IMR-90 (cell line): ENCODE results near the gene LINGO4. TPM values are rescaled to one million over a fixed set of nuclear protein-coding genes. Genes with fewer than 3 reads are reported as not detected.

ENCODE experiments used
- ATAC-seq: fragments of 200-7000 bp; cut with Tn5 transposase; 2 replicates; pipeline ENCODE4 v1.9.1; 2020; ENCODE audit warnings: low read depth, mild to moderate bottlenecking, moderate library complexity
- BruUV-seq: library from RNA; stranded (reverse); fragments of 400-500 nt; replicated peaks from 2 replicates; lab custom pipeline; 2021; lab: Mats Ljungman, UMichigan
- CTCF ChIA-PET: fragments of 300-600 bp; formaldehyde crosslinking; extraction: SDS; loops from one replicate; lab custom pipeline; 2021; ENCODE audit warnings: antibody characterized with exemption; lab: Yijun Ruan, JAX
- POLR2A ChIA-PET: fragments of 300-600 bp; sonication (Branson Sonifier 250); formaldehyde crosslinking; loops from one replicate; lab custom pipeline; 2022; ENCODE audit warnings: antibody characterized with exemption; ENCODE audit not compliant: unreplicated experiment; lab: Charles Lee
- DNase-seq: peaks from one replicate; pipeline ENCODE4 v3.0.0; 2013
- H2AFZ ChIP-seq: replicated peaks from 2 replicates; pipeline ENCODE3; 2013; ENCODE audit warnings: low read length, mild to moderate bottlenecking; ENCODE audit not compliant: poor library complexity
- H2AK5ac ChIP-seq: 2 replicates; pipeline ENCODE4 v1.6.1; 2013; ENCODE audit warnings: low read depth, low read length, inconsistent platforms
- H2AK9ac ChIP-seq: replicated peaks from 2 replicates; pipeline ENCODE3; 2013; ENCODE audit warnings: mild to moderate bottlenecking, low read depth, low read length, moderate library complexity; ENCODE audit not compliant: poor library complexity
- H2BK120ac ChIP-seq: 2 replicates; pipeline ENCODE4 v1.6.1; 2013; ENCODE audit warnings: low read depth, low read length, inconsistent platforms
- H2BK15ac ChIP-seq: 3 replicates; pipeline ENCODE4 v1.6.1; 2013; ENCODE audit warnings: low read depth, low read length, inconsistent platforms
- H2BK20ac ChIP-seq: 2 replicates; pipeline ENCODE4 v1.6.1; 2013; ENCODE audit warnings: low read depth, mild to moderate bottlenecking, inconsistent platforms, low read length, moderate library complexity
- H2BK5ac ChIP-seq: 2 replicates; pipeline ENCODE4 v1.6.1; 2013; ENCODE audit warnings: mild to moderate bottlenecking, low read depth, low read length, inconsistent platforms; ENCODE audit not compliant: poor library complexity, severe bottlenecking
- H3K14ac ChIP-seq: replicated peaks from 2 replicates; pipeline ENCODE4 v1.6.1; 2013; ENCODE audit warnings: low read depth, low read length, inconsistent platforms
- H3K18ac ChIP-seq: 2 replicates; pipeline ENCODE4 v1.6.1; 2013; ENCODE audit warnings: low read depth, low read length, control low read depth
- H3K23ac ChIP-seq: 2 replicates; pipeline ENCODE4 v1.6.1; 2013; ENCODE audit warnings: low read depth, low read length, inconsistent platforms
- H3K27ac ChIP-seq: 2 replicates; pipeline ENCODE4 v1.5.1; 2013; ENCODE audit warnings: mild to moderate bottlenecking, control low read depth, low read length; ENCODE audit not compliant: insufficient read depth
- H3K27me3 ChIP-seq: 2 replicates; pipeline ENCODE4 v1.6.1; 2013; ENCODE audit warnings: low read length; ENCODE audit not compliant: control insufficient read depth, insufficient read depth
- H3K36me3 ChIP-seq: 2 replicates; pipeline ENCODE4 v1.6.1; 2013; ENCODE audit warnings: low read length, mixed read lengths; ENCODE audit not compliant: control insufficient read depth, insufficient read depth
- H3K4ac ChIP-seq: 2 replicates; pipeline ENCODE4 v1.6.1; 2013; ENCODE audit warnings: low read depth, low read length, inconsistent platforms
- H3K4me1 ChIP-seq: 2 replicates; pipeline ENCODE4 v1.6.1; 2013; ENCODE audit warnings: low read length, mixed read lengths; ENCODE audit not compliant: control insufficient read depth, insufficient read depth
- H3K4me2 ChIP-seq: 2 replicates; pipeline ENCODE4 v1.6.1; 2013; ENCODE audit warnings: low read depth, mild to moderate bottlenecking, control low read depth, low read length, moderate library complexity
- H3K4me3 ChIP-seq: 2 replicates; pipeline ENCODE4 v1.5.1; 2013; ENCODE audit warnings: low read depth, mild to moderate bottlenecking, control low read depth, low read length, moderate library complexity; ENCODE audit not compliant: insufficient read depth
- H3K56ac ChIP-seq: 2 replicates; pipeline ENCODE4 v1.6.1; 2013; ENCODE audit warnings: low read length, inconsistent platforms; ENCODE audit not compliant: insufficient read depth; ENCODE audit errors: extremely low read depth
- H3K79me1 ChIP-seq, 2 experiments: 2 replicates each; pipeline ENCODE4 v1.6.1; 2013; ENCODE audit warnings: low read length in 2 of 2, inconsistent platforms in 1 of 2, low read depth in 1 of 2
- H3K9ac ChIP-seq: 2 replicates; pipeline ENCODE4 v1.6.1; 2013; ENCODE audit warnings: low read depth, low read length, control low read depth
- H3K9me1 ChIP-seq: 2 replicates; pipeline ENCODE4 v1.6.1; 2013; ENCODE audit warnings: low read length, inconsistent platforms; ENCODE audit not compliant: insufficient read depth
- H3K9me3 ChIP-seq: 2 replicates; pipeline ENCODE4 v1.6.1; 2013; ENCODE audit warnings: low read length; ENCODE audit not compliant: control insufficient read depth, insufficient read depth
- H4K20me1 ChIP-seq: 2 replicates; pipeline ENCODE4 v1.6.1; 2013; ENCODE audit warnings: low read length, inconsistent platforms; ENCODE audit not compliant: insufficient read depth
- H4K5ac ChIP-seq: 2 replicates; pipeline ENCODE4 v1.6.1; 2013; ENCODE audit warnings: mild to moderate bottlenecking, low read depth, low read length, control low read depth
- H4K8ac ChIP-seq, 2 experiments: 2 replicates each; pipeline ENCODE4 v1.6.1; 2013; ENCODE audit warnings: low read depth in 2 of 2, low read length in 2 of 2, control low read depth in 1 of 2, inconsistent platforms in 1 of 2
- H4K91ac ChIP-seq: 2 replicates; pipeline ENCODE4 v1.6.1; 2013; ENCODE audit warnings: low read depth, low read length, inconsistent platforms; ENCODE audit not compliant: insufficient read depth
- CEBPB ChIP-seq: IDR thresholded peaks from 2 replicates; pipeline ENCODE4 v1.6.1; 2012; ENCODE audit warnings: low read depth, low read length, improper control_type of control experiment
- CHD1 ChIP-seq: IDR thresholded peaks from 2 replicates; pipeline ENCODE4 v1.6.1; 2012; ENCODE audit warnings: low read depth, low read length, improper control_type of control experiment
- POLR2A ChIP-seq: IDR thresholded peaks from 2 replicates; pipeline ENCODE4 v1.6.1; 2012; ENCODE audit warnings: mild to moderate bottlenecking, low read depth, low read length
- RCOR1 ChIP-seq: IDR thresholded peaks from 2 replicates; pipeline ENCODE4 v1.6.1; 2012; ENCODE audit warnings: mild to moderate bottlenecking, low read length, improper control_type of control experiment; ENCODE audit not compliant: insufficient replicate concordance
- WGBS, 2 experiments: methylation state at CpG; one replicate each; pipeline versions ENCODE4 v1.1.5 to v1.1.7; 2013; ENCODE audit warnings: missing lambda C conversion rate in 2 of 2; ENCODE audit not compliant: insufficient read length in 1 of 2; ENCODE audit errors: extremely low coverage in 2 of 2; 5-methylcytosine and 5-hydroxymethylcytosine counted together
- dilution Hi-C: fragments of 300-500 bp; cut with HindIII; formaldehyde crosslinking; loops from one replicate; pipeline ENCODE4 v1.14.3; 2018; ENCODE audit warnings: low sequenced_read_pairs; ENCODE audit not compliant: unreplicated experiment
- in situ Hi-C: fragments of 300-500 bp; cut with MboI; formaldehyde crosslinking; loops from 3 replicates; pipeline ENCODE4 v1.14.3; 2019; ENCODE audit warnings: low sequenced_read_pairs, inconsistent platforms, mixed read lengths
- intact Hi-C: fragments of 100-400 bp; cut with micrococcal nuclease; formaldehyde crosslinking; loops from 2 replicates; pipeline ENCODE4 v1.10.0; 2022
- polyA plus RNA-seq, 3 experiments: library from polyadenylated mRNA; depleted of rRNA; stranded (reverse); fragments of >200 nt; gene quantifications; 2 replicates each; pipeline ENCODE4 v1.2.3, GENCODE V29; 2012; ENCODE audit warnings: low replicate concordance in 1 of 3
- total RNA-seq: library from RNA; depleted of rRNA; stranded (reverse); fragments of >200 nt; gene quantifications from 2 replicates; pipeline ENCODE4 v1.2.3, GENCODE V29; 2012
- TF ChIP-seq, protein P1 (sequence below): conservative IDR thresholded peaks from 2 replicates; pipeline ENCODE4 v1.5.1; 2012; ENCODE audit warnings: mild to moderate bottlenecking, low read depth, low read length, improper control_type of control experiment

LINGO4 gene
- total and polyA plus RNA-seq, 2 of the 4 experiments (the other 2 are of a cell fraction), result not detected

GRCh38 chr1:151831256-151831591 lies 26.0 kb upstream of the LINGO4 start:
- H3K4me2 ChIP-seq, result no peak overlapping the region
- H3K56ac ChIP-seq, result no peak overlapping the region
- no peaks in the 10 kb centered on the region for H3K9me3 ChIP-seq
- no peak overlapping the region for H2AK5ac ChIP-seq
- H2AK9ac ChIP-seq, result no peak overlapping the region
- H4K5ac ChIP-seq, result no peak overlapping the region
- no peak overlapping the region for H3K18ac ChIP-seq
- intact Hi-C loops, result loop anchor here (10.0 kb wide), 1 partner anchor 286 kb away; the partner anchor contains the start of gene TUFT1
- peaks cover 50% of the 10 kb centered on the region for H3K27me3 ChIP-seq
- no peaks in the 10 kb centered on the region for H4K20me1 ChIP-seq
- H3K9me1 ChIP-seq, result no peaks in the 10 kb centered on the region
- no peaks in the 10 kb centered on the region for H3K79me1 ChIP-seq
- ChIA-PET CTCF (no interaction called here), POLR2A (no interaction called here)
- no peaks in the 10 kb centered on the region for H3K36me3 ChIP-seq
- dilution Hi-C loops, result no loop called here
- H3K4me3 ChIP-seq, result no peak overlapping the region
- H3K23ac ChIP-seq, result no peak overlapping the region
- no peak overlapping the region for H4K91ac ChIP-seq
- TF ChIP-seq CEBPB (no peak), CHD1 (no peak), RCOR1 (no peak), POLR2A (no peak)
- TF ChIP-seq, protein P1, sequence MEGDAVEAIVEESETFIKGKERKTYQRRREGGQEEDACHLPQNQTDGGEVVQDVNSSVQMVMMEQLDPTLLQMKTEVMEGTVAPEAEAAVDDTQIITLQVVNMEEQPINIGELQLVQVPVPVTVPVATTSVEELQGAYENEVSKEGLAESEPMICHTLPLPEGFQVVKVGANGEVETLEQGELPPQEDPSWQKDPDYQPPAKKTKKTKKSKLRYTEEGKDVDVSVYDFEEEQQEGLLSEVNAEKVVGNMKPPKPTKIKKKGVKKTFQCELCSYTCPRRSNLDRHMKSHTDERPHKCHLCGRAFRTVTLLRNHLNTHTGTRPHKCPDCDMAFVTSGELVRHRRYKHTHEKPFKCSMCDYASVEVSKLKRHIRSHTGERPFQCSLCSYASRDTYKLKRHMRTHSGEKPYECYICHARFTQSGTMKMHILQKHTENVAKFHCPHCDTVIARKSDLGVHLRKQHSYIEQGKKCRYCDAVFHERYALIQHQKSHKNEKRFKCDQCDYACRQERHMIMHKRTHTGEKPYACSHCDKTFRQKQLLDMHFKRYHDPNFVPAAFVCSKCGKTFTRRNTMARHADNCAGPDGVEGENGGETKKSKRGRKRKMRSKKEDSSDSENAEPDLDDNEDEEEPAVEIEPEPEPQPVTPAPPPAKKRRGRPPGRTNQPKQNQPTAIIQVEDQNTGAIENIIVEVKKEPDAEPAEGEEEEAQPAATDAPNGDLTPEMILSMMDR, result no peak
- DNase-seq (no peak), ATAC-seq (no peak)
- H3K27ac ChIP-seq, result no peak overlapping the region
- no peak overlapping the region for H2BK120ac ChIP-seq
- no peak overlapping the region for H2BK5ac ChIP-seq
- H2BK20ac ChIP-seq, result no peak overlapping the region
- H3K9ac ChIP-seq, result no peak overlapping the region
- H4K8ac ChIP-seq, result no peak overlapping the region
- H3K4ac ChIP-seq, result no peak overlapping the region
- H2BK15ac ChIP-seq, result no peak overlapping the region
- no peak overlapping the region for H3K14ac ChIP-seq
- no peak overlapping the region for H2AFZ ChIP-seq
- in situ Hi-C loops, result no loop called here
- WGBS, 2 experiments, result 60% methylated on average over 1 of the region's 4 CpGs; no CpG with 5 or more reads in 1 of the 2 experiments
- no peaks in the 10 kb centered on the region for H3K4me1 ChIP-seq
- no TSS peak for BruUV-seq
